KMS-11 (cell line): ENCODE results near the gene ZNF76.

ENCODE experiments used
- H2AFZ ChIP-seq: fragments of 200-600 bp; sonication (generic); 2 replicates; pipeline ENCODE4 v1.6.1; 2016; ENCODE audit warnings: antibody characterized with exemption, mixed run types, low read depth
- H3K27ac ChIP-seq: fragments of 200-600 bp; sonication (generic); 2 replicates; pipeline ENCODE4 v1.6.1; 2016; ENCODE audit warnings: mild to moderate bottlenecking, mixed run types
- H3K27me3 ChIP-seq: fragments of 200-600 bp; sonication (generic); 2 replicates; pipeline ENCODE4 v1.6.1; 2017; ENCODE audit warnings: mild to moderate bottlenecking, low read depth, mixed run types, moderate library complexity; ENCODE audit not compliant: insufficient read depth
- H3K36me3 ChIP-seq: fragments of 200-600 bp; sonication (generic); 2 replicates; pipeline ENCODE4 v1.6.1; 2017; ENCODE audit warnings: mild to moderate bottlenecking, mixed run types; ENCODE audit not compliant: insufficient read depth
- H3K4me1 ChIP-seq: fragments of 200-600 bp; sonication (generic); 2 replicates; pipeline ENCODE4 v1.6.1; 2016; ENCODE audit warnings: mild to moderate bottlenecking, low read depth, mixed run types; ENCODE audit not compliant: poor library complexity, severe bottlenecking
- H3K4me2 ChIP-seq: fragments of 200-600 bp; sonication (generic); 2 replicates; pipeline ENCODE4 v1.7.0; 2016; ENCODE audit warnings: mild to moderate bottlenecking, mixed run types
- H3K4me3 ChIP-seq: fragments of 200-600 bp; sonication (generic); IDR thresholded peaks from 2 replicates; pipeline ENCODE4 v1.6.1; 2017; ENCODE audit warnings: low read depth, low read length, mixed read lengths; ENCODE audit not compliant: insufficient read depth
- H3K79me2 ChIP-seq: fragments of 200-600 bp; sonication (generic); 2 replicates; pipeline ENCODE4 v1.6.1; 2016; ENCODE audit warnings: low read depth, mixed run types; ENCODE audit not compliant: insufficient read depth
- H3K9ac ChIP-seq: fragments of 200-600 bp; sonication (generic); 2 replicates; pipeline ENCODE4 v1.6.1; 2016; ENCODE audit warnings: mild to moderate bottlenecking, mixed run types
- H4K20me1 ChIP-seq: fragments of 200-600 bp; sonication (generic); 2 replicates; pipeline ENCODE4 v1.6.1; 2016; ENCODE audit warnings: mild to moderate bottlenecking, mixed run types; ENCODE audit not compliant: insufficient read depth
- TF ChIP-seq, protein P1 (sequence below): fragments of 200-600 bp; sonication (generic); conservative IDR thresholded peaks from 2 replicates; pipeline ENCODE4 v1.6.1; 2017; ENCODE audit warnings: low read depth, mild to moderate bottlenecking, antibody characterized with exemption, low read length, moderate library complexity, mixed read lengths

Gene ZNF76

DNA sequence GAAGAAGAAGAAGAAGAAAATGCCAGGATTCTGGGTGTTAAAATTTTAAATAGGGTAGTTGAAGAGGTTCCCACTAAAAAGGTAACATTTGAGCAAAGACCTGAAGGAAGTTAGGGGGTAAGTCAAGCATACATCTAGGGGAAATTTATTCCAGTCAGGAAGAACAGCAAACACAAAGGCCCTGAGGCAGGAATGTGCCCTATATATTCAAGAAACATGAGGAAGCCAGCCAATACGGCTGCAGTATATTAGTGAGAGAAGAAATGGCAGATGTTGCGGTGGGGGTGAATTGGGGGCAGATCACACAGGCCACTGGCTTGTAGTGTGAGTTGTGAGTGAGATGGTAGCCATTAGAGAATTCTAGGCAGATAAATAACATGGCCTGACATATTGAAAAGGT lies 6.0 kb downstream of the ZNF76 start:
- Histone ChIP-seq H4K20me1 (no peaks in the 10 kb centered on the region), H3K4me3 (no peak overlapping the region), H3K79me2 (0 out of 2 replicates have a peak, but pooled peaks cover 11% of the 10 kb centered on the region), H3K27ac (no peak overlapping the region), H3K4me1 (peaks cover 36% of the 10 kb centered on the region), H2AFZ (no peak overlapping the region), H3K9ac (no peak overlapping the region), H3K36me3 (no peaks in the 10 kb centered on the region), H3K4me2 (no peak overlapping the region), H3K27me3 (no peaks in the 10 kb centered on the region)
- TF ChIP-seq, protein P1, sequence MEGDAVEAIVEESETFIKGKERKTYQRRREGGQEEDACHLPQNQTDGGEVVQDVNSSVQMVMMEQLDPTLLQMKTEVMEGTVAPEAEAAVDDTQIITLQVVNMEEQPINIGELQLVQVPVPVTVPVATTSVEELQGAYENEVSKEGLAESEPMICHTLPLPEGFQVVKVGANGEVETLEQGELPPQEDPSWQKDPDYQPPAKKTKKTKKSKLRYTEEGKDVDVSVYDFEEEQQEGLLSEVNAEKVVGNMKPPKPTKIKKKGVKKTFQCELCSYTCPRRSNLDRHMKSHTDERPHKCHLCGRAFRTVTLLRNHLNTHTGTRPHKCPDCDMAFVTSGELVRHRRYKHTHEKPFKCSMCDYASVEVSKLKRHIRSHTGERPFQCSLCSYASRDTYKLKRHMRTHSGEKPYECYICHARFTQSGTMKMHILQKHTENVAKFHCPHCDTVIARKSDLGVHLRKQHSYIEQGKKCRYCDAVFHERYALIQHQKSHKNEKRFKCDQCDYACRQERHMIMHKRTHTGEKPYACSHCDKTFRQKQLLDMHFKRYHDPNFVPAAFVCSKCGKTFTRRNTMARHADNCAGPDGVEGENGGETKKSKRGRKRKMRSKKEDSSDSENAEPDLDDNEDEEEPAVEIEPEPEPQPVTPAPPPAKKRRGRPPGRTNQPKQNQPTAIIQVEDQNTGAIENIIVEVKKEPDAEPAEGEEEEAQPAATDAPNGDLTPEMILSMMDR = no peak

DNA sequence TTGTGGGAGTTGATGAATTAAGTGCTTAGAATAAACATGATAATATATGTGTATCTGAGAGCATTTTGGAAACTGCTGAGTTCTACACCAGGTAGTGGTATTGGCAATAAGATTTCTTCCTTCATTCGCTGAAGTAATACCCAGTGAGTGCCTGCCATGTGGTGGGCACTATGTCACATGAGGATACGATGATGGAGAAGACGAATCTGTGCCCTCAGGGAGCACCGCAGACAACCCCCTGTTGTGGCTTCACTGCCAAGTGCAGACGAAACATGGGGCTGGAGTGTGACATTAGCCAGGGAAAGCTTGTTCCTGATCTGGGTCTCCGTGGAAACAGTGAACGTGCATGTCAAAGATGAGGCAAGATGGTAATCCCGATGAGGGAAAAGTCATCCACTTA lies 7.9 kb downstream of the ZNF76 start:
- TF ChIP-seq, protein P1 = no peak
- H2AFZ ChIP-seq = no peak overlapping the region
- peaks cover 28% of the 10 kb centered on the region for H3K4me1 ChIP-seq

DNA sequence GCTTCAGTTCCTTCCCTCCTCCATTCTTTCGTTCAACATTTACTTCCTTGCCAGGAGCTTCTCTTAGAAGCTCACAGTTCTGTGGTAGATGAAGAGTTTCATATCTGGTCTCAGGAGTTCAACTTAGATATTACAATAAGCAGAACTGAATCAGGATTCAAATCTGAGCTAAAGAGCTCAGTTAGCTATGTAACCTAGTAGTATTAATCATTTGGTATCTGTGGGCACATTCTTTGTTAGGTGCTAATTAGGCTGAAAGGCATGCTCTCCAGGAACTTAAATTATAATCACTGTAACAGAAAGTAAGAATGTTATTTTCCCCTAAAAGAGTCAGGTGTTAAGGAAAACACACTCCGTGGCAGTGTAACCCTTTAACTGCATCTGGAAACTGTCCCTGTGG lies 8.4 kb downstream of the ZNF76 start:
- Histone ChIP-seq H2AFZ (no peak overlapping the region), H3K4me2 (no peak overlapping the region), H3K79me2 (no peaks in the 10 kb centered on the region)

More for the DNA sequence above, 7.9 kb downstream of the ZNF76 start:
- Histone ChIP-seq H3K27ac (no peak overlapping the region), H3K79me2 (no peaks in the 10 kb centered on the region), H3K27me3 (no peaks in the 10 kb centered on the region), H3K4me2 (no peak overlapping the region), H4K20me1 (no peaks in the 10 kb centered on the region), H3K4me3 (no peak overlapping the region), H3K36me3 (no peaks in the 10 kb centered on the region), H3K9ac (no peak overlapping the region)

DNA sequence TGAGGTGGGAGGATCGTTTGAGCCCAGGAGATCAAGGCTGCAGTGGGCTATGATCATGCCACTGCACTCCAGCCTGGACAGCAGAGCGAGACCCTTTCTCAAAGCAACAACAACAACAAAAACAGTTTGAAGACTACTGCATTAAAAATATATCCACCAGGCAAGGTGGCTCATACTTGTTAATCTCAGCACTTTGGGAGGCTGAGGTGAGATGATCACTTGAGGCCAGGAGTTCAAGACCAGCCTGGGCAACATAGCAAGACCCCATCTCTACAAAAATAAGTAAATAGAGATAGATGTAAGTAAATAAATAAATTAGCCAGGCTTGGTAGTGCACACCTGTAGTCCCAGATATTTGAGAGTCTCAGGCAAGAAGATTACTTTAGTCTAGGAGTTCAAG lies 12.5 kb downstream of the ZNF76 start:
- Histone ChIP-seq H4K20me1 (no peaks in the 10 kb centered on the region), H3K27me3 (no peaks in the 10 kb centered on the region), H3K4me3 (no peak overlapping the region), H3K79me2 (no peaks in the 10 kb centered on the region), H3K4me1 (peaks cover 6% of the 10 kb centered on the region), H3K4me2 (no peak overlapping the region), H3K9ac (no peak overlapping the region), H3K36me3 (no peaks in the 10 kb centered on the region), H2AFZ (no peak overlapping the region), H3K27ac (no peak overlapping the region)
- TF ChIP-seq, protein P1 = no peak

More for the DNA sequence above, 8.4 kb downstream of the ZNF76 start:
- peaks cover 28% of the 10 kb centered on the region for H3K4me1 ChIP-seq
- H3K27ac ChIP-seq = no peak overlapping the region
- no peak overlapping the region for H3K9ac ChIP-seq
- no peaks in the 10 kb centered on the region for H3K27me3 ChIP-seq
- no peaks in the 10 kb centered on the region for H3K36me3 ChIP-seq
- H3K4me3 ChIP-seq = no peak overlapping the region
- H4K20me1 ChIP-seq = no peaks in the 10 kb centered on the region
- TF ChIP-seq, protein P1 = no peak
